HG03469 (cell line): ENCODE results near the gene FBLN5.
A peak's percentile ranks its signal among the peaks of the same experiment; 100 is the strongest.

Source experiments
- ATAC-seq: cut with Tn5 transposase; IDR thresholded peaks from one replicate; pipeline ENCODE4 v1.9.1; 2021; ENCODE audit warnings: mild to moderate bottlenecking, moderate library complexity, moderate number of reproducible peaks; ENCODE audit not compliant: unreplicated experiment

Gene FBLN5, protein sequence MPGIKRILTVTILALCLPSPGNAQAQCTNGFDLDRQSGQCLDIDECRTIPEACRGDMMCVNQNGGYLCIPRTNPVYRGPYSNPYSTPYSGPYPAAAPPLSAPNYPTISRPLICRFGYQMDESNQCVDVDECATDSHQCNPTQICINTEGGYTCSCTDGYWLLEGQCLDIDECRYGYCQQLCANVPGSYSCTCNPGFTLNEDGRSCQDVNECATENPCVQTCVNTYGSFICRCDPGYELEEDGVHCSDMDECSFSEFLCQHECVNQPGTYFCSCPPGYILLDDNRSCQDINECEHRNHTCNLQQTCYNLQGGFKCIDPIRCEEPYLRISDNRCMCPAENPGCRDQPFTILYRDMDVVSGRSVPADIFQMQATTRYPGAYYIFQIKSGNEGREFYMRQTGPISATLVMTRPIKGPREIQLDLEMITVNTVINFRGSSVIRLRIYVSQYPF

DNA sequence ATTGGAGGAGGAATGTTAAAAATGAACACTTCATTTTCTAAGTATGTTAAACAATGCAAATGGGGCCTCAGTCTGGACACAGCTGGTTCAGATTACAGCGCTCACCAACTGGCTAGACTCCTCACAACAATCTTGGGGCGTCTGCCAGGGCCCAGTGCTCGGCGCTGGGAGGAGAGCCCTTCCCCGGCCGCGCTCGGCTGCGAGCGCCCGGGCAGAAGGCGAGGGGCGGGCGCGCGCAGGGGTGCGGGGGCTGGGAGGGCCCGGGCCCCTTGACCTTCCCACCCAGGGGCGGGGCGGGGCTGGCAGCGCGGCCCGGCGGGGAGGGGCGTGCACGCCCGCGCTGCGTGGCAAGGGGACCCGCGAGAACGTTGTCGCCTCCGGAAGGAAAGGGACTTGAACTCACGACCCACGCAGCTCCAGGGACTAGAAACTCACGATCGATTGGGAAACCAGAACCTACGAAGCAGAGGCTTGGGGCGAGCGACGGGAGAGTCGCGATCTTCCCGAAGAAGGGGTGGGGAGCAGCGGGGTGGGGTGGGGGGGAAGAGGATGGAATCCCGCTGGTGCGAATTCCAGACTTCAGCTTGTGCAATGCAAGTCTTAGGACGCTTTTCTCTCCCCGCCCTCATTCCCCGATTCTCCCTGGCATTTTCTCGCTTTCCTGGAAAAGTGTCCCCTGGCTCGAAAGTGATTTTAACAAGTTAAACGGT lies at the start of gene FBLN5:
FBLN5 (minus strand) TSS at position 220 of the 710 bp plus-strand sequence. CDS start 465 bp downstream, outside the sequence.
- ATAC-seq, result no peak

DNA sequence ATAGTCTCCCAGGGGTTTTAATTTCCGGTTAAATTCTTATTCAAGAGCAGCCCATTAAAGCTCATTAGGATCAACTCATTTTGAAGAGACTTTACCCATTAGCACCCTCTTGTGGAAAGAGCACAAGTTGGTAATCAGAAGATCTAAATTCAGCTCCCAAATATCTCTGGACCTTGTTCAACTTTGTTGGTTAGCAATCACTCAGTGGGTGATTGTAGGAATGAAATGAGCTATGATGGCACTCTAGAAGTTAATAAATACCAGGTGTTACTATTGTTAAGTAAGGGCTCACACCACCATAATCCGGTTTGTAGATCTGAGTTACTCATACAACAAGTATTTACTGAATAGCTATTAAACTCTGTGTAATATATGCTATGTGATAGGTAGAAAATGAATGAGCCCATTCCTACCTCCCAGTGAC lies 49.5 kb upstream of the FBLN5 start:
- no peak for ATAC-seq

DNA sequence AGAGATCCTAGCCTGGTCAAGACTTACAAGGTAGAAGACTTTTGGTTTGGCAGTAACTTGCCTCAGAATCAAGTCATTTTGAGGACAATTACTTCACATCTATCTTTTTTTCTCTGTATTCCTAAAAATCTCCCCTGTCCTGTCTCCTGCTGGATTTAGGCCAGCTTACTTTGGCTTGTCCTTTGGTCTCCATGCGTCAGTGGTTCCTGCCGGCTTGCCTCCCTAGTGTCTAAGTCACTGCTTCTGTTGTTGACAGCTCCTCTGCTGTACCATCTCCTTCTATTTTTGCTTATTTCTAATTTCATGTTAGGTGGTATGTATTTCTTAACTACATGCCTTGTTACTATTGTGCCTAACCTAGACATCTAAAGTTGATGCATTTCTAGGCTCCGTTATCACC lies 39.7 kb upstream of the FBLN5 start:
- ATAC-seq, result no peak

DNA sequence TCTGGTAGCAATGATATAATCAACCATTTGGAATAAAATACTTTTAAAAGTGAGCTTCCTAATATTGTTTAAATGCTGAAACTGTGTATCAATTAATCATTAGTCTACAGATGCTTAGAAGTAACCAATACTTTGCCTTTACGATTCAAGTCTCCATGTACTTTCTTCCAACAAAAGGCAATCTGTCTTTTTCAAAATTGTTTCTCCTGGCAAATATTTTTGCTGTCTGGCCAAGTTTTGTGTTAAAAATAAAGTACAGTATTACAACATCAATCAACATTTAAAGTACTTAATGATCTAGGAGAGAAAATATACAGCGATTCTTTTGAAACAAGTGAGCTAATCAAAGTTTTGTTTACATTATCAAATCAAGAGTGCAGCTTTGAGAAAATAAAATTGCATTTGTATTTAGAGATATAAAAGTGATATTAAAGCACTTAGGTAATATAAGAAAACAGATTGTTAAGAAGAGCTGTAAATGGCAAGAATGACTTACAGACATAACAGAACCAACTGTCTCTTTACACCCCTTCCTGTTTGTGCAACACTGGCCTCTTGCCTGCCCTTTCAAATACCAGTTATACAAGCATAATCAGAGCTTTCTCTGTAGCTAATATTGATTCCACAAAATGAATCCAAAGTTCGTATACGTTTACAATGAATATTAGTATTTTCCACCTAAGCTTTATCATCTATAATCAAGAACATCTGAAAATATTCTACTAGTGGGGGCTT lies 38.2 kb upstream of the FBLN5 start:
- no peak for ATAC-seq

DNA sequence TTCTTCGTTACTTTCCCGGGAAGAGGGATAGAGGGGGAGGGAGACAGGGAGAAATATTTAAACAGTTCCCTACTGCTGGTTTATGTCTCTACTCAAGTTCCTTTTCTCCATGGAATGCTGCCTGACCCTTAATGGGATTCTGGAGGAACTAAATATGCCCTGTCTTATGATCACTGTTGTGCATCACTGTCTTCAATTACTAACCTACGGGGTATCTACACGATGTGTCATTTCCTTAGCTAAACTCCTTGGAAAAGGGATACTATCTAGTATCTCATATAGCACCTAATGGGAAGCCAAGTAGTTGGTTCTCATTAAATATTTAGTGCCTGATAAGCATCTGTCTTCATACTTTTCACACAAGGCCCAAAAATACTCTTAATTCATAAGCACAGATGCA lies 37.5 kb upstream of the FBLN5 start:
- ATAC-seq, result no peak

DNA sequence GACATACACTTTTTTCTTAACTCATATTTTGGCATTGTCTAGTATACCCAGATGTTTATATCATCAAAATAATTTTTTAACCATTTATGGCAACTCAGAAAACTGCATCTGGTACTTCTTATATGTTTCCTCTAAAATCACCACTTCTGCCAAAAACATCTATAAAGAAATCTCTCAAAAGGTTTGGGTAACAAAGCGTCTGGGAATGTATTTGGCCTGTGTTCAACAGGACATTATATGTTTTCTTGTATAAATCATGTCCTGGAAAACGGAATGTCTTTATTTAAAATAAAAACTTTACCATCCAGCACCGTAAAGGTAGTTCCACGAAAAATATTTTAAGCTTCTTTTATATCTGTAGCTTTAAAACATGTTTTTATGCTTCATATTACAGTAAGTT lies 36.1 kb upstream of the FBLN5 start:
- ATAC-seq, result no peak

DNA sequence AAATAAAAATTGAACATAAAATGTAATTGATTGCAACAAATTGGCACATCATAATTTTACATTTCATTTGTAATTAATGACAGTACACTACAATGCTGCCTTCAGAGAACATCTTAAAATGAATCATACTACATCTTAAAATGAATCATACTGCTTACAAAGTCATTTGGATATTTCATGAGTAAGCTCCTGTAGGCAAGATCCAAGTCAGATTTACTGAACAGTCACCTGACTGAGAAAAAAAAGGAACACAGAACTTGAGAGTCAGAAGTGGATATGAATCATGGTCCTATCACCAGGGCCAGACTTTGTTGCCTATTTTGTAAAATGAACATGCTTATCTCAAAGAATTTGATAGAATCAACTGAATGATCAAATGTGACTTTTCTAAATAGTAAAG lies 32.7 kb upstream of the FBLN5 start:
- ATAC-seq, result peak; percentile 84

DNA sequence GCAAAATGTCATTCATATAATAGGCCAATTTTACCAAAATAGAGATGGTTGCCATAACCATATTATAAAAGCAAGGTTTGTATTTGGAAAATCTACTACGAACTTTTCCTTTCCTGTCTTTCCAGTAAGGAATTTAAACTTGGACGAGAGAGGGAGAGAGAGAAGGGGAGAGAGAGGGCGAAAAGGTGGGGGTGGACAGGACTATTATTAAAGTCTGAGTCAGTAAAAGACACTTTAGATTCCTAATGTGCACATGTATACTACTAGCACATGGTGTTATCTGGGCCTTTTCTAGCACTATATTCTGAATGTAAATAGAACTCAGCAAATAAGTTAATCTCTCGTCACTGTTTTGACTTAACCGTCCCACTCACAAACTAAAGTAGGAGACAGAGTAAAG lies 30.4 kb upstream of the FBLN5 start:
- no peak for ATAC-seq

DNA sequence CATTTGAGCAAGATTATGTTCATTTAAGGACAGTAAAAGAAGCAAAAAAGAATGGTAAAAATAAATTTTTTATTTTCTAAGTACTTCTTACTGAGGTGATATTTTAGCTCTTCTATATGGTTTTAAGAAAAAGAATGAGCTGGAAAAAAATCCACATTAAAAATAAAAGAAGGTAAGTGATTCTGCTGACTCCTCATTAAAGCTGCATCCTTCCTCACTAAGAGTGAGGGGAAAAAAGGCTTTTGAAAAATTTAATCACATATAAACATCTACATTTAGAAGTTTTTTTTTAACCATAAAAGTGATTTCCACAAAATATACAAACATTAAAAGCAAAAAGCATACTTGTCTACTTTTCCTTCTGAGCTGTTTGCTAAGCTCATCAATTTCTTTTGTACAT lies 28.3 kb upstream of the FBLN5 start:
- ATAC-seq, result no peak

DNA sequence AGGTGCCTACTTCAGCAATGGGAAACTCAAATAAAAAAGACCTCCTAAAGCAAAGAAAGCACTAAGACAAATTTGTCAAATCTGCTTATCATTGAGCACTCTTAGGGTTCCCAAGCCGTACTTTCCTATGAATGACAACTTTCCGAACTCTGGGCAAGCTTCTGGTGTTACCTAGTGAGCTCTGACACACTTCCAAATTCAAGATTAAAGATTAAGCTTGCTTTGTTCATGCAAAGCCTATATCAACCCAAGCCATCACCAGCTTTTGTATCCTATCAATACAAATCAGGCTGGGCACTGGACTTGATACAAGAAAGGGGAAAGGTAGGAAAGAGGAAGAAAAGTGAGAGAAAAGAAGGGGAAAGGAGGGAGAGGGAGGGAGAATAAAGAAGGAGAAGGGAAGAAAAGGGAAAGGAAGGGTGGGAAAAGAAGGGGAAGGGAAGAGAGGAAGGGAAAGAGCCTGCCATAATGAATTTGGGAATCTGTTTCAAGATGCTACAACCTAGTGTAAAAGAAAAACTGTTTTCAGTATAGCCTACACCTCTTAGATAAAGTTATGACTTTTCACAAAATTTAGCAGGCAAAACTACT lies 23.8 kb upstream of the FBLN5 start:
- no peak for ATAC-seq

DNA sequence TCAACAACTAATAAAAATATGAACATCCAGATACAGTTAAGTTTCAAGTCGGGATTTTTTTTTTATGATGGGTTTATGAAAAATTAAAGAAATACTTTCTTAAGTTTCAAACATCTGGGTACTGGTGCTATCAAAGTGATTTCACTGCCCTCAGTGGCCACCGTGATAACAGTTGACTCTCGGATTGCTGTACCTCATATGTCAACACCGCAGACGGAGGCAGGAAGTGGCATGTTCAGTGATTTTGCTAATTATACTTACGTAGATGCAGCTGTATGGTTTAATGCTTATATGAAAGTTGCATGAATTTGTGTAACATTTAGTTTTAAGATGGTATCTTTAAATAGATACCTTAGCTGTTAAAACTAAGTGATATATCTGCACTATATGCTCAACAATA lies 20.8 kb upstream of the FBLN5 start:
- ATAC-seq, result no peak

DNA sequence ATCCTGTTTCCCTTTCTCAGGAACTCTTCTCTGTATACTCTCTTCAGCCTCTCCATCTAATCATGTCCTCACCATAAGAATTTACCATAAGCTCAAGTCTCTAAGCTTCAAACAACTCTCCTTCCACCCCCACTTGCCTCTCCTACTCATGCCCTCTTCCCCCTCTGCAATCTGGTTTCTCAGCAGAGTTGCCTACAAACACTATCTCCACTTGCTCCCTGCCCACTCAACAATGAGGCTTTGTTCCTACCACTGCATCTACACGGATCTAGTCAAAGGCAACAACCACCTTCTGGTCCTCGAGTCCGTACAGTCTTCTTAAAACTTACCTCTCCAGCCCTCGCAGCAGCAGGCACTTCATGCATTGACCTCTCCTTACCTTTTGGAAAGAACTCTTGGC lies 17.2 kb upstream of the FBLN5 start:
- ATAC-seq, result no peak

DNA sequence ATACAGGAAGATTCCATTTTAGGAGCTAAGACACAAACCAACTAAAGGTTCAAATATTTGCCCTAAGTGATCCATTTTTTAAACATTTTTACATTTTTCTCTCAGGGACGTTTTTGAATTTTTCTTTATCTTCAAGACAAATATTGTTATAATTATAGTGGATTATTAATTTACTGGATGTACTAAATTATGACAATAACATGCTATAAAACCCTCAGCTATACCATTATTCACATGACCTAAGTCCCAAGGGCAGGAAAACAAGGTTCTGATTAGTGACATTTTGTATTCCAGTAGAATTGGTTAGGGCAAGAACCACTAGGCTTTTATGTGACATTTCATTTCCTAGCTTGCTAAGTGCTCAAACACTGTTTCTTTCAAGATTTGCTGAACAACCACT lies 16.5 kb upstream of the FBLN5 start:
- no peak for ATAC-seq

DNA sequence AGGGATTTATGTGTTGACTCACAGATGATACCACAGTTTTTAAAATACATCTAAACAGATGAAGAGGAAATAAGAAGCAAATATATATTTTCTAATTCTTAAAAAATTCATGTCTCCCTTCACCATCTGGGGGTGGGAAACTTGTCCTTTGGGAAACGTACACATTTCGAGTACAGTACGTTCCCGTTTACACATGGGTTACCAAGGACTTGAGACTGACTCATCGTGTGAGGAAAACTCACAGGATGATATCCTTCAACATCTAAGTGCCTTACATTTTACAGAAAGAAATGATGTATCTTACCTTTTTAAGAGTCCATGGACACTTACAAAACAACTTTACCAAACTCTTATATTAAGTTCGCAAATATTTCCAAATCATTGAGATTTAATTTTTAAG lies 16.0 kb upstream of the FBLN5 start:
- no peak for ATAC-seq

DNA sequence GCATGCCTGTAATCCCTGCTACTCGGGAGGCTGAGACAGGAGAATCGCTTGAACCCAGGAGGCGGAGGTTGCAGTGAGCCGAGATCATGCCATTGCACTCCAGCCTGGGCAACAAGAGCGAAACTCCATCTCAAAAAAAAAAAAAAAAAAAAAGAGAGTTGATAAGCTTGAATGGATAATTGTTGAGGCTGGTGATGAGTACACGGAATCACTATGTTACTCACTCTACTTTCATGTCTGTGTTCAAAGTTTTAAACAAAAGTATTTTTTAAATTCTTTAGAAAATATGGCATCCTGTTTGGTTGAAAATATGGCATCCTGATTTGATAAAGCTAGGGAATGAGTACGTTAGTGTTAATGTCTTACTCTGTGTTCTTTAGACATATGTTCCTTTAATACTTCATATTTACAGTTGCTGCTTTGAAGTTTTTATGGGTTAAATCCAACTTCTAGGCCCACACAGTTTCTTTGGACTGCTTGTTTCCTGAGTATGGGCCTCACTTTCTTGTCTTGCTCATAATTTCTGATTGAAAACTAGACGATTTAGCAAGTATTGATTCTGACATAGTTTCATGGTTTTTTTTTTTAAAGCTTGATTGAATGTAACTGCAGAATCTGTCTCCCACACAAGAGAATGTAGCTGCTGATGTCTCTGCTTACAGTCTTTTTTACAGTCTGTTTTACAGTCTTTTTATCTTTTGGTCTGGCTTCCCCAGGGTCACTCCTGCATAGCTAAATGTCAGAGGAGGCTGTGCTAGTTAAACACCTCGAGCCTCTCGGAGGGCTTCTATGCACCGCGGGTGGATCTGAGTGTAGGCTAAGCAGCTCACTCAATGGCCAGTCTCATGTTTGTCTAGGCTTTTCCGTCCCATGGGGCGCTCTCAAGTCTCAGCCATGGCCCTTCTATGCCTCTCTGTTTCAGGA lies 14.1 kb upstream of the FBLN5 start:
- no peak for ATAC-seq

DNA sequence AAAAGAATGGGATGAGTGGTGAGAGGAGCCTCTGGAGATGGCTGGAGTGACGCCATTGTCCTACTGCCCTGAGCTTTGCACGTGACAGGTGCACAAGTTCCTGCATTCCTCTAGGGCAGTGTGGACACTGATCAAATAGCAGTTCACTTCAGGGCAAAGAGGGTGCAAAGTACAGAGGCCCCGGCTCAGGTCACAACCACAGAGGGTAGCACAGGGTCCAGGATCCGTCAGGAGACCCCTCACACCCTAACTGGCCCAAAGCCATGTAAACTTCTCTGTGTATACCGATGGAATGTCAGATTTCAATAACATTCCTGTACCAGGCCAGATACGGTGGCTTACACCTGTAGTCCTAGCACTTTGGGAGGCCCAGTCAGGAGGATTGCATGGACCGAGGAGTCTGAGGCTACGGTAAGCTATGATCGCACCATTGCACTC lies 10.4 kb upstream of the FBLN5 start:
- no peak for ATAC-seq

DNA sequence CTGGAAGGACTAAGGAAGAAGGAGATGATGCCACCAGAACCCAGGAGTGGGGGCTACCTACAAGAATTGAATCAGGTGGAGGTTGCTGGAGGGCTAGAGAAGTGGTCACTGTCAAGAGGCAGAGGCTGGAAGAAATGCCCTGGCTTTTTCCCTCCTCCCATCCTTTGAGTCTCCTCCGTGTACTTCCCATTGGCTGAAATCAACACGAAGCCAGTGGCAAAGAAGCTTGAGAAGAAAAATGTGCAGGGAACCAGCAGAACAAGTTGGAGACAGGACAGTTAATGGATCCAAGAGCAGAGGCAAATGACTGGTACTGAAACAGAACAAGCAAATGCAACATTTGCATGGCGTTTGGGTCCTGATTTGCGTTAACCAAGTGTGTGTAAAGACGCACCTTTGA lies 9.1 kb upstream of the FBLN5 start:
- ATAC-seq, result no peak

DNA sequence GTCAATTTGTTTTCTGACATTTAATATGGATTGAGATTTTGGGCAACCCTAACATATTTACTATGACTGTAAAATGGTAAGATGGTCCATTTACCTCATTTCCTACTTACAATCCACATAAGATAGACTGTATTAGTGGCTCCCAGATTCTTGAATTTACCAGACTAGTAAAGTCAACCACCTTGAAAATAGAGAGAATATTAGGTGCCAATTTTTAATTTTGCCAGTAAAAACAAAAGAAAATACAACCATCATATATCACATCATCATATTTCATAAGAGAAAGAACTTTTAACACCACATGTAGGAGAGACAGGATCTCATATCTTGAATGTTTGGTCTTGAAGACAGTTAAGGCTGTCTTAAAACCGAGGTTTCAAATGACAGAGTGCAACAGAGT lies 7.7 kb upstream of the FBLN5 start:
- ATAC-seq, result no peak

DNA sequence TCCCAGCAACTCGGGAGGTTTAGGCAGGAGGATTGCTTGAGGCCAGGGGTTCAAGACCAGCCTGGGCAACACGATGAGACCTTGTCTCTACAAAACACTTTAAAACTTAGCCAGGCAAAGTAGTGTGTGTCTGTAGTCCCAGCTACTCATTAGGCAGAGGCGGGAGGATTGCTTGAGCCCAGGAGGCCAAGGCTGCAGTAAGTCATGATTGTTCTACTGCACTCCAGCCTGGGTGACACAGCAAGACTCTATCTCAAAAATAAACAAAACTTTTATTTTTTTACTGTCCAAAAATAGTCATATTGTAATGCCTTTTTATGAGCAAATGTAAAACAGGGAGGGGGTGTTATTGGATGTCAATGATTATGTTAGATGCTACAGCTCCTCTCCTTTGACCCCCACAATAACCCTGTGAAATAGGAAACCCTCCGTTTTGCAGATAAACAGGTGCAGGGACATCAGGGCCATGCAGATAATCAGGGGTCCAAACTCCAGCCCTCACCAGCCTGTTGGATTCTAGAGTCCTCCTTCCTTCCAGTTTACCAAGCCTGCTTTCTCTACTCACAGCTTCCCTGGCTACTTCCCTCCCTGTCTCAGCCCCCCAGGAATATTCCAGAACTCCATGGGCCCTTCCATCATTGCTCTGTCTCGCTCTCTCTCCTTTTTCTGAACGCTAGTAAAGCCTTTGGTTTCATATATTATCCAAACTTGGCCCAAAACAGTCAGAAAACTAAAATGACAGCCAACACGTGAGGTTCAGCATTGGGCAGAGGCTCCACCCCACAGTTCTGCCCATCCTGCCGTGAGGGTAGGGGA lies 5.9 kb upstream of the FBLN5 start:
- ATAC-seq, result no peak
